ENCODE results near the gene KRT36.

Gene KRT36

GRCh38 chr17:41516830-41517283, 27.1 kb upstream of the KRT36 start:
- no peak for DNase-seq (ENCODE audit: low read depth)
- no peak overlapping the region for H3K4me3 ChIP-seq (ENCODE audit: low read length)
- TF ChIP-seq, protein P1, sequence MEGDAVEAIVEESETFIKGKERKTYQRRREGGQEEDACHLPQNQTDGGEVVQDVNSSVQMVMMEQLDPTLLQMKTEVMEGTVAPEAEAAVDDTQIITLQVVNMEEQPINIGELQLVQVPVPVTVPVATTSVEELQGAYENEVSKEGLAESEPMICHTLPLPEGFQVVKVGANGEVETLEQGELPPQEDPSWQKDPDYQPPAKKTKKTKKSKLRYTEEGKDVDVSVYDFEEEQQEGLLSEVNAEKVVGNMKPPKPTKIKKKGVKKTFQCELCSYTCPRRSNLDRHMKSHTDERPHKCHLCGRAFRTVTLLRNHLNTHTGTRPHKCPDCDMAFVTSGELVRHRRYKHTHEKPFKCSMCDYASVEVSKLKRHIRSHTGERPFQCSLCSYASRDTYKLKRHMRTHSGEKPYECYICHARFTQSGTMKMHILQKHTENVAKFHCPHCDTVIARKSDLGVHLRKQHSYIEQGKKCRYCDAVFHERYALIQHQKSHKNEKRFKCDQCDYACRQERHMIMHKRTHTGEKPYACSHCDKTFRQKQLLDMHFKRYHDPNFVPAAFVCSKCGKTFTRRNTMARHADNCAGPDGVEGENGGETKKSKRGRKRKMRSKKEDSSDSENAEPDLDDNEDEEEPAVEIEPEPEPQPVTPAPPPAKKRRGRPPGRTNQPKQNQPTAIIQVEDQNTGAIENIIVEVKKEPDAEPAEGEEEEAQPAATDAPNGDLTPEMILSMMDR (conservative IDR thresholded peaks at IDR 0.05; ENCODE audit: low read depth, low read length): no peak

- no peak for DNase-seq (ENCODE audit: low read depth)
- TF ChIP-seq, protein P1 (conservative IDR thresholded peaks at IDR 0.05; ENCODE audit: low read depth, low read length): no peak
- H3K4me3 ChIP-seq (ENCODE audit: low read length): no peak overlapping the region
These were observed 26.6 kb upstream of the KRT36 start for GRCh38 chr17:41516147-41516829.

DNA sequence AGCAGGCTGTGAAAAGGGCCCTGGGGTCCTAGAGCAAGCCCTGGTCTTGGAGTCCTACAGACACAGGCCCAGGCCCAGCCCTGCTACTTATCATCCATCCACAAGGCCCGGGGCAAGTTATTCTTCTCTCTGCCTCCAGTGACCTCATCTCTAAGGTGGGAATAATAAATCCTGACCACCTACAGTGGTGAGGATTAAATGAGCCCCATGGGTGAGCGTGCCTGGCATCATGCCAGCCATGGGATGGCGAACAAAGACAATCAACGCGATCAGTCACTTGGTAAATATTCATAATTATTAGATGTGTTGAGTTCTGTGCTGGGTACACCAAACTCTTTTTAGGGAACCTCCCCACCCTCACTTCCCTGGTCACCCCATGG, 23.4 kb upstream of the KRT36 start:
- H3K4me3 ChIP-seq (ENCODE audit: low read length): no peak overlapping the region
- no peak for DNase-seq (ENCODE audit: low read depth)
- TF ChIP-seq, protein P1 (conservative IDR thresholded peaks at IDR 0.05; ENCODE audit: low read depth, low read length): no peak

DNA sequence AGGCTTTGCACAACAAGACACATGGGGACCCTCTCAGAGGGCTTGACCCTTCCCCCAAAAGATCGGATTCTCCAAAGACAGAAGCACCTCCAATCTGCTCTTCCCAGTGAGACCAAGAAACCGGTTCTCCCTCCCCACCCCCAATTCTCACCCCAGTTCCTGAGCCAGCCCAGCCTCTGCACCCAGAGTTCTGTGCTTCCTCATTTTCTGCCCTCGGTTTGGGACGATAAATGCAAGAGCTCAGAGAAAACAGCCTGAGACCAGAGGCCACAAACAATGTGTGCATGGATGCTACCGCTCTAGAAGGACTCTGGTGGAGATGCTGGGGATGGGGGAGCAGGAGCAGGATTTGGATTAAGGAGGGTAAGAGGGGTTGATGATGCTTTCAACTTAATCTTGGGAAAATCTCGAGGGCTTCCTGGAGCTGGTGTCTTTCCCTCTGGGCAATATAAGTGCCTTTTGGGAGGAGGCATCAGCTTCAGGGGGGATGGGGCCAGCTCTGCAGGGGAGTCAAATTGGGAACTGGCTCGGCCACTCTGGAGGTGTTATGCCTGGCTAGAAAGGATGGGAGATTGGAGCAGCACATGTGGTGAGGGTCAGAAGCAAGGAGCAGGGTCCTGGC, 22.9 kb upstream of the KRT36 start:
- no peak for DNase-seq (ENCODE audit: low read depth)
- TF ChIP-seq, protein P1 (conservative IDR thresholded peaks at IDR 0.05; ENCODE audit: low read depth, low read length): no peak
- H3K4me3 ChIP-seq (ENCODE audit: low read length): no peak overlapping the region

DNA sequence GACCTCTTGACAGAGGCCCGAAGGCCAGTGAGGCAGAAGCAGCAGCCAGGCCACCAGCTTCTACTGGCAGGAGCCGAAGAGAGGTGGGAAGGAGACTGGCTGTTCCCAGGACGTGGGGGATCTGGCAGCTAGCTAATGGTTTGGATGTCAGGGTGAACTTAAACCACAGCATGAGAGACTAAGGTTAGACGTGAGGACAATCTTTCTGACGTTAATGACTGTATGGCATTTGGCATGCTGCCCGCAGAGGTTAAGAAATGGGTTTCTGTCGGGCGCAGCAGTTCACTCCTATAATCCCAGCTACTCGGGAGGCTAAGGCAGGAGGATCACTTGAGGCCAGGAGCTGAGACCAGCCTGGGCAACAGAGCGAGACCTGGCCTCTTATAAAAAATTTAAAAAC, 22.0 kb upstream of the KRT36 start:
- no peak for DNase-seq (ENCODE audit: low read depth)
- H3K4me3 ChIP-seq (ENCODE audit: low read length): no peak overlapping the region
- TF ChIP-seq, protein P1 (conservative IDR thresholded peaks at IDR 0.05; ENCODE audit: low read depth, low read length): no peak

DNA sequence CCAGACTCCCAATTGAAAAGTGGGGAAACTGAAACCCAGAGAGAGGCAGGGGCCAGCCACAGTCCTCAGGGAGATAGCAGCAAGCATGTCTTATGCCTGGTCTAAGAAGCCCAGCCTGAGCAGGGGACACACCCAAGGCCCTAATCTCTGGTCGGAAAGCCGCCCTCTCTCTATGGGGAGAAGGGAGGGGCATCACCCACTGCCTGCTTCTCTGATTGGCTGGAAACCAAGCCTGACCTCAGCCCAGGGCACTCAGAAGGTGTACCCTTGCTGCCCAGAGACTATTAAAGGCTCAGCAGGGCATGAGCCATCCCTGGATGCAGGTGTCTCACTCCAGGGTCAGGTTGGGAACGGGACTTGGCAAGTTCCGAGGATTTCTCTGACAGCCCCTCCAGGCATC, 21.4 kb upstream of the KRT36 start:
- no peak for DNase-seq (ENCODE audit: low read depth)
- H3K4me3 ChIP-seq (ENCODE audit: low read length): no peak overlapping the region
- TF ChIP-seq, protein P1 (conservative IDR thresholded peaks at IDR 0.05; ENCODE audit: low read depth, low read length): no peak

Data from retinal pigment epithelial cell (primary cell).